ELR (cell line): ENCODE data around the gene RARG.

Source experiments
- DNase-seq: peaks from one replicate; pipeline ENCODE4 v3.0.0-alpha.2; 2015; ENCODE audit warnings: low read depth

The RARG gene

GRCh38 chr12:53244337-53244736 lies 12.3 kb upstream of the RARG start:
- no peak for DNase-seq

GRCh38 chr12:53241623-53242412 lies 9.8 kb upstream of the RARG start:
- DNase-seq, result no peak

GRCh38 chr12:53239643-53240258 lies 7.7 kb upstream of the RARG start:
- no peak for DNase-seq

DNA sequence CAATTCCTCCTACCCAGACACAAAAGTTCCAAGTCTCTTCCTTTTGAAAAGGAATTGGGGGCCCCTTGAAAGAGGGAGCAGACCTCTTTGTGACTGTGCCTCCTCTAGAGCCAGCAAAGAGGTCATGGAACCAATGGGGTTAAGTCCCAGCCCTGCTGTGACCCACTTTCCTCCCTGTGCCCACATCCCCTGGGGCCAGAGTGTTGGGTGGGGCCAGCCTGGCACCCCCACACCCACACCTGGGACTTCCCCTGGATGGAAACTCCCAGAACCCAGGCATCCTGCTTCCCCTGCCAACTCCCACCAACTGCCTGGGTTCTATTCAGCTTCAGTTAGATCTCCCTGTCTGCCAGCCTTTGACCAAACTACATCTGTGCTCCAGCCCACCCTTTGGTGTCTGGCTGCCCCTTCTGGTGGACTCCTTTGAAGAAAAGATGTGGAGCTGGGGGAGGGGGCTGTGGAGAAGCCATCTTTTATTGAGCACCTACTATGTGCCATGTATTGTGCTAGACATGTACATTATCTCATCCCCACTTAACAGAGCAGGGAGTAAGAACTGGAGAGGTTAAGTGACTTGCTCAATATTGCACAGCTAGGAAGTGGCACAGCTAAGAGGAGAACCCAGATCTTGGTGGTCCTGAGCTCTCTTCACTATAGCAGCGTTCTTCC lies 4.6 kb upstream of the RARG start:
- no peak for DNase-seq

DNA sequence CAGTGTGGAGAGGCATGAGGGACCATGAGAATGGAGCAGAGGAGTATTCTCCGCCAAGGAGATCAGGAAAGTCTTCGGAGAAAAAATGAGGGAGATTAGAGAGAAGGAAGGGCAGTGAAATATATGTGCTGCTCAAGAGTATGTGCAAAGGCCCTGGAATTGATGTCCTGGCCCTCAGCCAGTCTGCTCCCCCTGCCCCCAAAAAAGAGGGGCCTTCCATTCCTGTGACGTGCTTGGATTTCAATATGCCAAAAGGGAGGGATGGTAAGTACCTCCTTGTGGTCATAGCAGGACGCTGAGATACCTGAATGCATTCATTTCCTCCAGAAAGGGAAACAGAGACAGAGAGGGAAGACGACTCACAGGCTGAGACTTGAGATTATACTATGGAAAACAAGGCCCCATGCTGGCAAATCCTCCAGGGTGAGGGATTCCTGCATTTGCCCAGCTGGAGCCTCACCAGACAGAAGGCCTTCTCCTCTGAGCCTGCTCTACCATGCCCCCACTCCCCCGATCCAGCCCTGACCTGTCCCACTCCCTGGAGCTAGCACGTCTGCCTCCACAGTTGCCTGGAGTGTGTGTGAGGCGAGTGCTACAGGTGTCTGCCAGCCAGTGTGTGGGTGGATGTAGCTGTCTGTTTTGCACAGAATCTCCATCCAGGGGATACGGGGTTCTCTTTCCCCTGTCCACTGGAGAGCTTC lies 3.9 kb upstream of the RARG start:
- DNase-seq, result no peak

GRCh38 chr12:53235164-53235563 lies 3.2 kb upstream of the RARG start:
- no peak for DNase-seq

GRCh38 chr12:53234271-53234914 lies 2.4 kb upstream of the RARG start:
- DNase-seq, result no peak

GRCh38 chr12:53233671-53234121 lies 1.7 kb upstream of the RARG start:
- no peak for DNase-seq

DNA sequence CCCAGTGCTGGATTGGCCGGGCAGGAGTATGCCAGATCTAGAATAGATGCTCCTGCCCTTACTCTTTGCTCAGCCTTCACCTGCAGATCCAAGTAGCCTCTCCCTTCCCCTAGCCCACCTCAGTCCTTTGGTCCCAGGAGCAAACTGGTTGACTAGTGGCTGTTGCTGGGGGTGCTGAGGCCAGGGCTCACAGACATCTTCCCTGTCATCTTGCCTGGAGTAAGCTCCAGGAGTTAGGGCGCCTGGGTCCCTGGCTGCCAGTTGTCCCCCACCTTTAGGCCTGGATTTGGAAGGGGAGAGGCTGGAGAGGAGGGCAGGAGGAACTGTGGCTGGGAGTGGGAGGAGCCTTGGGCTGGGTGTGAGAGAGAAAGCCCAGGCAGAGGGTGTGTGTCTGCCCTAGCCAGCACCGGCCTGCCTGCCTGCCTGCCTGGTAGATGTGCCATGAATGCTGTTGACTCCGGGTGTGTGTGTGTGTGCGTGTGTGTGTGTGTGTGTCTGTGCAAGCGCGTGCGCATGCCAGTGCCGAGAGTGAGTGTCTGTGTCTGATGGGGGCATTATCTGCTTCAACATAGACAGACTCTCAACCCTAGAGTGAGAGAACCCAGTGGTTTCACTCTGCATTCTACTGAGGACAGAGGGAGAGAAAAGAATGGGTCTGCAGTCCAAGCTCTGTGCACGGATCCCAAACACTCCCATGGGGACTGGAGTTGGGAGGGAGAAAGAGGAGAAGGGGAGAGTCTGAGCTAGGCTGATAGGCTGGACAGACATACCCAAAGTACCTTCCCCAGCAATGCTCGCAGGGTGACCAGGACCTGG lies 845 bp upstream of the RARG start:
- DNase-seq, result peak; percentile 38

GRCh38 chr12:53231671-53231920 lies 413 bp downstream of the RARG start:
- DNase-seq, result no peak

DNA sequence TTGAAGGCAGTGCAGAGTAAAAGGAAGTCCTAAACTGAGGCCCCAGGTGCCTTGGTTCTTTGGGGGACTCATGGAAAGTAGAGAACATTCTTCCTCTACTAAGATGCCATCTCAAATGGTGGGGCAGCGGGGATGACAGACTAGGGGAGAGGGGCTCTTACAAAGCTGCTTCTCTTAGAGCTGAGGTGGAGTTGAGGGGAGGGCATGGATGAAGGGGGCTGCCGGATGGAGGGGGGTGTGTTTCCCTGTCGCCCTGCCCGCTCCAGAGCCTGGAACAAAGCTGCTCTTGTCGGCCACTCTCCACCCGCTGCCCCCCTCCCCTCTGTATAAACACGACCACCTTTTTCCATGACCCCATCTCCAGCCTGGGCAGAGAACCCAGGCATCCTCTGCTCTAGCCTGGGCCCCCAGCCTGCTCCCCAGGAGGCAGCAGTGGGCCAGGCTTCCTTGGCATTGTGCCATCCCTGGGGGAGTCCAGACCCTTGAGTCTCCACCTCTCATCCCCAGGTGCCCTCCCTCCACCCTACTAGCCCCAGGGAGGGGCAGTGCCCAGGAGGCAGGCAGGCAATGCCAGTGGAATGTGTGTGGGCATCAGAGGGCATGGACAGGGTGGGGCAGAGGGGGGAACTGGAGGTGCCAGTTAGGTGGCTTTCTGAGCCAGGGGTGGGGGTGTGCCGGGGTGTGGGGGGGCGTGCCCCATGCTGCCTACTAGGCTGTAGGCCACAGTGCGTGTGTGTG lies 1.7 kb downstream of the RARG start:
- DNase-seq, result no peak

- no peak for DNase-seq
Measured at GRCh38 chr12:53229454-53229853, 2.6 kb downstream of the RARG start.

DNA sequence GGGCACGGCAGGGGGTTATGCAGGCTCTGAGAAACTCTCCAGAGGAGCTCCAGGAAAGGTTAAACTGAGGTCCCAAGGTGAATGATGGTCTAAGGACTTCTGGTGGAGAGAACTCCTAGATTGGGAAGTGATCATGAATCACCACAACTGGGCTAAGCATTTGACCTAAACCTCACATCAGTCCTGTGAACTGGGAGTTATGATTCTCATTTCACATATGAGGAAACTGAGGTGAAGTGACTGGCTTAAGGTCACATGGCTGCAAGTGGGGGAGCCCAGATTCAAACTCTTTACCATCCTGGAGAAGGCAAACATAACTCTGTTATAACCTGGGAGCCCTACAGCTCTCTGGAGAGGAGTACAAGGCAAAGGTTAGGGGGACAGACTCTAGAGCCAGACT lies 4.2 kb downstream of the RARG start:
- no peak for DNase-seq

GRCh38 chr12:53227341-53227740 lies 4.7 kb downstream of the RARG start:
- DNase-seq, result no peak

DNA sequence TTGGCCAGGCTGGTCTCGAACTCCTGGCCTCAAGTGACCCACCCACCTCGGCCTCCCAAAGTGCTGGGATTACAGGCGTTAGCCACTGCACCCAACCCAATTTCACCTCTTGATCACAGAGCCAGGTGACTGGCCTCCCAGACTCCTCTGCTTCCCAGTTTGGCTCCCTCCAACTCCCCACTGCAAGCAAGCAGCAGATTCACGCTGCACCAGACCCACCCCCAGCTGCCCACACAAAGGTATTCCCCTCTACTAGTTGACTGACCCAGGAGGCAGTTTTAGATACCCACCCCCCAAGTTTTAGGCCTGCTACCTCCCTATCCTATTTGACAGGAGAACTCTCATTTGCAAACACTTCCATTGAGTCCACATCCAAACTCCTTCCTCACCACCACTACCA lies 5.2 kb downstream of the RARG start:
- no peak for DNase-seq

GRCh38 chr12:53225635-53226424 lies 6.2 kb downstream of the RARG start:
- no peak for DNase-seq

DNA sequence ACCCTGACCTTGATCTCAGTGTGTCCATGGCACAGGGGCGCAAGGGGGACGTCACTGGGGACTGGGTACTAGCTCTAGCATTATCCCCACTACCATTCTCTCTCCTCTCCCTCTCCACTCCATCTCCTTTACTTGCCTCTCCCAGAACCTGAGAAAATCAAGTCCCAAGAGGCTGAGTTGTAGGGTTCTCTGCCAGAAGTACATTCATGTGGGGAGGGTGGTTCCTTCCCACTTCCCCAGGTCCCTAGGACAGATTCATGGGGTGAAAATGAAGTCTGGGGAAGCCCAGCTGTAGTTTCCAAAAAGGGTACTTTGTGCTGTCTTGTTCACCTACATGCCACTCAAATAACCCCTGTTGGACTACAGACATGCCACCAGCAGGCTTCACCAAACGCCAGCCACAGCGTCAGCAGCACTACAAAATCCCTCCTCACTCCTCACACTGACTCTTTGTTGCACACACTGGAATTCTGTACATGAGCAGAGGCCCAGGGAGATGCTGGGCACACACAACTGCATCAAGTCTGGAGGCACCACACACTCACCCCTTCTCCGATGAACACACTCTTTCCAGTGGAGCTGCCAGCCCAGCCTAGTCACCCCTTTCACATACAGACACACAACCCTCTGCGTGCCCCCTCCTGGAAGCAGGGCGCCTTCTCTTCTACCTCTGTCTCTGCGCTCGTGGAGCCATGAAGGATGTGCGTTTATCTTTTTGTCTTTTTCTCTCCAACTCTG lies 6.9 kb downstream of the RARG start:
- no peak for DNase-seq

- peak; percentile 45 for DNase-seq
Measured at GRCh38 chr12:53224061-53224896, 7.7 kb downstream of the RARG start.
